Mammary microvascular endothelial cell (primary cell): ENCODE data around the gene BCO1. TPM values are rescaled to one million over a fixed set of nuclear protein-coding genes. Genes with fewer than 3 reads are reported as not detected.

ENCODE experiments used
- total RNA-seq: library from RNA; depleted of rRNA; stranded (reverse); fragments of >200 nt; gene quantifications from 2 replicates; pipeline ENCODE4 v1.2.3, GENCODE V29; 2015

Gene BCO1
- total RNA-seq = 1.7 TPM in 1 of 2 replicates, not detected in the other

GRCh38 chr16:81238296-81239011 is at the start of gene BCO1:
TSS of gene BCO1 (plus strand) at chr16:81238689. CDS start at chr16:81238909, 220 bp downstream.

GRCh38 chr16:81314603-81315270 is 76.2 kb downstream of the BCO1 start, which contains the start of gene GAN:
TSS of gene GAN (plus strand) at chr16:81314962. CDS start at chr16:81315114, 152 bp downstream.

Other genes starting within 250 kb of the BCO1 start
- 105 TPM in 2 replicates for gene CMC2, start 231.8 kb upstream of the BCO1 start, total RNA-seq
- gene CENPN, start 231.5 kb upstream of the BCO1 start, total RNA-seq = 45.5 and 54.2 TPM in 2 replicates
- 23.9 and 26.7 TPM in 2 replicates for gene ATMIN, start 202.8 kb upstream of the BCO1 start, total RNA-seq
- 0.07 and 2.0 TPM in 2 replicates for gene C16orf46, start 161.5 kb upstream of the BCO1 start, total RNA-seq
- 22.9 and 23.4 TPM in 2 replicates for gene GCSH, start 142.3 kb upstream of the BCO1 start, total RNA-seq
- gene GAN, start 76.3 kb downstream of the BCO1 start, total RNA-seq = 3.5 and 4.7 TPM in 2 replicates
- 16.3 and 23.3 TPM in 2 replicates for gene CMIP, start 206.1 kb downstream of the BCO1 start, total RNA-seq